GM18858 (cell line): Measurements from ENCODE around the gene SLC26A9.
"Not testable (repeated sequence)": the region's sequence is repeated elsewhere in the genome, so short reads cannot be mapped to it uniquely, and the experiment has no call there.

Experiments used
- ATAC-seq: cut with Tn5 transposase; IDR thresholded peaks from one replicate; pipeline ENCODE4 v1.9.1; 2021; ENCODE audit not compliant: unreplicated experiment

SLC26A9 gene

GRCh38 chr1:205905095-205905494, 38.2 kb downstream of the SLC26A9 start:
- not testable (repeated sequence) for ATAC-seq

- ATAC-seq = no peak
These were observed 46.9 kb downstream of the SLC26A9 start for GRCh38 chr1:205896351-205896750.

DNA sequence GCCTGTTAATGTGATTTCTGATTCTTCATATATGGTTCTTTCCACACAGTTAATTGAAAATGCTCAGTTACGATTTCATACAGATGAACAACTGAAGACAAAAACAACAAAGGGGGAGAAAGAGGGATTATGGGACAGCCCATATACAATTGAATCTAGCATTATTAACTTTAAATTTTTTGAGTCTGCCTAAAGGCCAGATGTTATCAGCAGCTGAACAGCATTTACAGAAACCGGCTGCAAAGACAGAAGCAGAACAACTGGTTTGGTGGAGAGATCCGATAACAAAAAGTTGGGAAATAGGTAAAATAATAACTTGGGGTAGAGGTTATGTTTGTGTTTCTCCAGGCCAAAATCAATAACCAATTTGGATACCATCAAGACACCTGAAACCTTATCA, 49.1 kb downstream of the SLC26A9 start:
- ATAC-seq = not testable (repeated sequence)

DNA sequence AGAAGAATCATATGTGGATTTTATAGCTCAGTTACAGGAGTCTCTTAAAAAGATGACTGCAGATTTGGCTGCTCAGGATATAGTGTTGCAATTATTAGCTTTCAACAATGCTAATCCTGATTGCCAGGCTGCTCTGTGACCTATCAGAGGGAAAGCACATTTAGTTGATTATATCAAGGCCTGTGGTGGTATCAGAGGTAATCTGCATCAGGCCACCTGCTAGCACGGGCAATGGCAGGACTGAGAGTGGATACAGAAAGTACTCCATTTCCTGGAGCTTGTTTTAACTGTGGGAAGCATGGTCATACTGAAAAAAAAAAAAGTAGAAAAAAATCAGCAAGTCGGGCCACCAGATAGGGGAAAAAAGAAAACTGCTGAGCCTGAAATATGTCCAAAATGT, 51.1 kb downstream of the SLC26A9 start:
- not testable (repeated sequence) for ATAC-seq

GRCh38 chr1:205891481-205891880, 51.8 kb downstream of the SLC26A9 start:
- ATAC-seq = not testable (repeated sequence)

DNA sequence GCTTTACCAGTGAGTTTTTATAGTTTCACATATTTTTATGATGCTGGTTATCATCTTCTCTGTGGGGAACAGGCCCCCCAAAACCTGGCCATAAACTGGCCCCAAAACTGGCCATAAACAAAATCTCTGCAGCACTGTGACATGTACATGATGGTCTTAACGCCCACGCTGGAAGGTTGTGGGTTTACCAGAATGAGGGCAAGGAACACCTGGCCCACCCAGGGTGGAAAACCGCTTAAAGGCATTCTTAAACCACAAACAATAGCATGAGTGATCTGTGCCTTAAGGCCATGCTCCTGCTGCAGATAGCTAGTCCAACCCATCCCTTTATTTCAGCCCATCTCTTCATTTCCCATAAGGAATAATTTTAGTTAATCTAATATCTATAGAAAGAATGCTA, 52.6 kb downstream of the SLC26A9 start:
- not testable (repeated sequence) for ATAC-seq

DNA sequence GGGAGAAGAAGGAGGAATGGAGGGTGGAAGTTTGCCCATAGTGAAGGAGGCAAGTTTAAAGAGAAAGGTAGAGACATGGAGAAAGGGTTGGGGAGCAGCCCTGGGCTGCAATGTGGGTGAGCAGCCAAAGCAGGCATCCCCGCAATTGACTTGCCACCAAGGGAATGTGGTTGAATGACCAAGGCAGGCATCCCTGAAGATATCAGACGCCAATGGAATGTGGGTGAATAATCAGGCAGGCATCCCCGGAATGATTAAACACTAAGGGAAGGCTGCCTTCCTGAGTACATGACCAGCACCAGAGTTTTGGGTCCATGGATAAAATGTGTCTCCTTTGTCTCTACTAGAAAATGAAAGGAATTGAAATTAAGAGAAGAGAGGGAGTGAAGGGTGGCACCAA, 53.5 kb downstream of the SLC26A9 start:
- ATAC-seq = not testable (repeated sequence)

- not testable (repeated sequence) for ATAC-seq
These were observed 54.2 kb downstream of the SLC26A9 start for GRCh38 chr1:205889006-205889405.

- ATAC-seq = no peak
These were observed 59.5 kb downstream of the SLC26A9 start for GRCh38 chr1:205883792-205884191.

- no peak for ATAC-seq
These were observed 62.3 kb downstream of the SLC26A9 start for GRCh38 chr1:205880923-205881322.

DNA sequence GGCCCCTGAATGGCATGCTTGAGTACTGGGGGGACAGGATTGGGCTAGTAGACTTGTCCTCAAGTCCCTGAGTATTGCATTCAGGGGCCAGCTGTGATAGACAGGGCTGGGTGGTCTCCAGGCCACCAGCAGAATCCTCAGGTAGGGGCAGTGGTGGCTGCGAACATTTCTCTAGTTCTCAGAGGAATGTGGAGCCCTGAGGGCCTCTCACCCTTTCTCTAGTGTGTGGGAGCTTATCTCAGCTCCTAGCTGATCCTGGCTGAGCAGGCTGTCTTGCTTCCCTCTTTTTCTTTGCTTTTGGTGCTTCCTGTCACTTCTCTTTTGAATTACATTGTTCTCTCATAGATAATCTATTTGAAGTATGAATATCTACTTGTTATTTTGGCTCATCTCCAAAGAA, 63.3 kb downstream of the SLC26A9 start:
- ATAC-seq = no peak

- no peak for ATAC-seq
These were observed 65.2 kb downstream of the SLC26A9 start for GRCh38 chr1:205878026-205878425.

GRCh38 chr1:205873148-205873547, 70.1 kb downstream of the SLC26A9 start:
- not testable (repeated sequence) for ATAC-seq

DNA sequence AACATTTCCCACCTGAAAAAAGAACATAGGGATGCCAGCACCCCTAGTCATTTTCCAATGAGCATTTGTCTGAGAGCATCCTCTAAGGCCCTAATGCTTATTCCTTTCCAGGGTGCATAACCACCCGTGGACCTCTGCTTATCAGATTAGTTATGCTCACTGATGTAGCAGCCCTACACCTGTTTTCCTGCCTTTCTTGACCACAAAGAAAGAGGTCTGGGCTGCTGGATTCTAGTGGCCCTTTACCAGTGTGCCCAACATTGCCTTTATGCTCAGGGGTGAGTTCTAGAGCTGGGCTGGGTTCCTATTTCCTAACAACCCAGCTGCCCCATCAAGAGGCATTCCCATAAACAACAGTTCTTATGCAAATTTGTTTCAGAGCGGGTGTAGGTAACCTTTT, 73.0 kb downstream of the SLC26A9 start:
- no peak for ATAC-seq
